Fibroblast of mammary gland (primary cell): ENCODE results near the gene HLA-DQA1.

Experiments used
- DNase-seq: peaks from one replicate; pipeline ENCODE4 v3.0.0-alpha.2; 2010; ENCODE audit warnings: low read depth
- H3K4me3 ChIP-seq: 2 replicates; pipeline ENCODE4 v1.5.1; 2011; ENCODE audit warnings: low read depth, mild to moderate bottlenecking, low read length, moderate library complexity; ENCODE audit not compliant: control insufficient read depth
- TF ChIP-seq, protein P1 (sequence below): conservative IDR thresholded peaks from 2 replicates; pipeline ENCODE4 v1.5.1; 2011; ENCODE audit warnings: low read depth, low read length, inconsistent platforms; ENCODE audit not compliant: control insufficient read depth, insufficient read depth

HLA-DQA1 gene

DNA sequence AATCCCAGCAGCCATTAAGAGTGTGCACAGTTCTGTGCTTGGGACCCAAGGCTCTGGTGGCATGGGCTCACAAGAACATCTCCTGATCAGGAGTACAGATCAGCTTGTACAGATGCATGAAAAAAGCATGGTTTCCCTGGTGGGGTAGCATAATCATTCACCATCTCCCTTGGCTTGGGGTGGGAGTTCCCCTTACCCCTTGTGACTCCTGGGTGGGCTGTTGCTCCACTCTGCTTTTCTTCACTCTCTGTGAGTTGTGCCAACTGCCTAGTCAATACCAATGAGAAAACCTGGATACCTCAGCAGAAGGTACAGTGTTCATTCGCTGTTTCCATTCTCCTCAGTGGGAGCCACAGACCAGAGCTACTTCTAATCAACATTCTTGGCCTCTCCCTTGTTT is 42.8 kb downstream of the HLA-DQA1 start:
- DNase-seq = no peak
- TF ChIP-seq, protein P1, sequence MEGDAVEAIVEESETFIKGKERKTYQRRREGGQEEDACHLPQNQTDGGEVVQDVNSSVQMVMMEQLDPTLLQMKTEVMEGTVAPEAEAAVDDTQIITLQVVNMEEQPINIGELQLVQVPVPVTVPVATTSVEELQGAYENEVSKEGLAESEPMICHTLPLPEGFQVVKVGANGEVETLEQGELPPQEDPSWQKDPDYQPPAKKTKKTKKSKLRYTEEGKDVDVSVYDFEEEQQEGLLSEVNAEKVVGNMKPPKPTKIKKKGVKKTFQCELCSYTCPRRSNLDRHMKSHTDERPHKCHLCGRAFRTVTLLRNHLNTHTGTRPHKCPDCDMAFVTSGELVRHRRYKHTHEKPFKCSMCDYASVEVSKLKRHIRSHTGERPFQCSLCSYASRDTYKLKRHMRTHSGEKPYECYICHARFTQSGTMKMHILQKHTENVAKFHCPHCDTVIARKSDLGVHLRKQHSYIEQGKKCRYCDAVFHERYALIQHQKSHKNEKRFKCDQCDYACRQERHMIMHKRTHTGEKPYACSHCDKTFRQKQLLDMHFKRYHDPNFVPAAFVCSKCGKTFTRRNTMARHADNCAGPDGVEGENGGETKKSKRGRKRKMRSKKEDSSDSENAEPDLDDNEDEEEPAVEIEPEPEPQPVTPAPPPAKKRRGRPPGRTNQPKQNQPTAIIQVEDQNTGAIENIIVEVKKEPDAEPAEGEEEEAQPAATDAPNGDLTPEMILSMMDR = no peak
- no peak overlapping the region for H3K4me3 ChIP-seq

DNA sequence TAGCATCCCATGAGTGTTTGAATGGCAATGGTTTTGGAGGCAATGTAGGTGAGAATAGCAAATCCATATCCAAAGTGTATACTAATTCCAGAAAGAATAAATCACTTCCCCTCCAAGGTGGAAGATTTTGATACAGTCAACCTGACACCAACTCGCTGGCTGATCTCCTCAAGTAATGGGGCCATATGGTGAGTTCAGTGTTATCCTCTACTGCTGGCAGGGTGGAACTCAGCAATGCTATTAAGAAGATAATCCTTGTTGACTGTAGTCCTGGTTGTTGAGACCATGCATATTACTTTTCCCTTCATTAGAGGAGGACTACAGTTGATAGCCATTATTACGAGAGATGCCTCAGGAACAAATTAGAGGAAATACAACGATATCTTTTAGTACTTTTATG is 47.0 kb downstream of the HLA-DQA1 start:
- no peak overlapping the region for H3K4me3 ChIP-seq
- no peak for DNase-seq
- TF ChIP-seq, protein P1 = no peak

DNA sequence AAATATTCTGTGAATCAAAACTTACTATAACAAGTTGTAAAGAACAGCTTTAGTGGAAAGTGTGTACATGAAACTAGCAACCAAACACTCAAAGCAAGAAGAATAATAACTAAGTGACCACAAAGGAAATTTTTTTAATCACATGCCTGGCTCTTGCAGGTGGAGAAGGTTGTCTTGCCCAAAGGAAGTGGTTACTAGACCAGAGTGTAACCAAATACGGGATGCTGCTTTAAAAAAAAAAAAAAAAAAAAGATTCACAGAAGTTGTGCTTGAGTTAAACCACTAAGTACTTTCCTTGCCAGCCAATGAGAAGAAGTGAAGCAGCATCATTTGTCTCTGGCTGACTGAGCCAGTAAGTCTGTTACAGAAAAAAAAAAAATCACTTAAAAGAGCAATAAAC is 48.4 kb downstream of the HLA-DQA1 start:
- peak; percentile 3 for DNase-seq
- TF ChIP-seq, protein P1 = no peak
- H3K4me3 ChIP-seq = no peak overlapping the region

DNA sequence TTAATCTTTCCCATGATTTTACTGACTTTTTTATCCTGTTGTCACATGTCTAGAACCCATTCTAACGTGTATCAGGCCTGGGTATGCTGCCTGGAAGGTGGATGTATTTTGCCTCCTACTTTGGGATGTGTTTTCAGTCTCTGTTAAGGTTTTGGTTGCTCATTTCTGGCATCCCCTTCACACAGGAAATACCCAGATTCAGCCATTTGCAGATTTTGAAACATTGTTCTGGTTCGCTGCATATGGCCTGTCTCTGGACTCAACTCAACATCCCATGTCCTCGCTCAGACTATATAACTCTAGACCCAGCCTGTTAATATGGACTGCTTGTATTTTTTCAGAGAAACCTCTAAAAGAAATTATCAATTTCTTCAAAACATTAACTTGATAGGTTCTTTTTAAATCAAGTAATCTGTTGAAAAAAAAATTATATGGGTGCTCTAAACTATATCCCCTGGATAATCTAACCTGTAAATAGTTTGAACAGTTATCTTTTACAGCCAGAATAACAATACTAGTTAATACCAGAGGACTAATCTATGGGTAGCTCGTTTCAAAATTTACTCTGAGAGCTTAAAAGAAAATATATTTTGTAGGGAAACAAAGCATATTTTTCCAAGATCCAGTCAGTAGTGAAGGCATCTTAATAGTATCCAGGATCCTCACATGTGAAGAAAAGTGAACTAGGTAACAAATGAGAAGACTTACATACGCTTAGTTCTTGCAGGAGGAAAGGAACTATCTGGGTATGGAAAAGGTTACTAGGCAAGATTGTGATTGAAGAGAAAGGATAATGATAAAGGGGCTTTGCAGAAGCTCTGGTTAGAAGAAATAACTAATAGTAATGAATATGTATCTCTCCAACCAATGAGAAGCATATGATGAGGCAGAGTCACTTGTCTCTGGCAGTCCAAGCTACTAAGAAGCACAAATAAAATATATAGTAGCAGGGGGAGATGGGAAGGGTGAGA is 52.6 kb downstream of the HLA-DQA1 start:
- peak; percentile 10 for DNase-seq
- H3K4me3 ChIP-seq = no peak overlapping the region
- TF ChIP-seq, protein P1 = no peak

DNA sequence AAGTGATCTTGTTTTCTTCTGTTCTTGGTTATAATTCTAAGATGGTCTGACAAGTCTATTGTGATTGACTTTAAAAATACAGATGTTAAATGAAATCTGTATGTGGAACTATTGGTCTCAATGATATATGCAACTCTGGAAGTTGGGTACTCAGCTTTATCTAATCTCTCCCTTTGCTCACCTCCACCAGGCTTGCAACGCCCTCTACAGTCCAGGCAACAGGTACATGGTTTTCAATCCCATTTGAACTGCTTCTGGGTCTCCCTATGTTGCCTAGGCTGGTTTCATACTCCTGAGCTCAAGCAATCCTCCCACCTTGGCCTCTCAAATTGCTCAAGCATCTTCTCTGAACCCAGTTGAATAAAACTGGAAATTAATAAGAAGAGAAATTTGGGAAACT is 54.8 kb downstream of the HLA-DQA1 start:
- no peak for DNase-seq
- TF ChIP-seq, protein P1 = no peak
- no peak overlapping the region for H3K4me3 ChIP-seq
